A549 (cell line): Measurements from ENCODE around the gene PRR23E. TPM values are rescaled to one million over a fixed set of nuclear protein-coding genes. Genes with fewer than 3 reads are reported as not detected.

Experiments used
- ATAC-seq, 2 experiments: fragments of 200-7000 bp in 1 of 2; fragments of >200 bp in 1 of 2; cut with Nextera tagmentation in 1 of 2; cut with Tn5 transposase in 1 of 2; 3 replicates each; pipeline versions ENCODE4 v1.8.0 to v1.9.1; 2018 to 2020; ENCODE audit warnings: mild to moderate bottlenecking in 1 of 2, moderate library complexity in 1 of 2
- CTCF ChIA-PET: fragments of 300-600 bp; sonication (Branson Sonifier 250); formaldehyde crosslinking; extraction: SDS; loops from one replicate; lab custom pipeline; 2021; ENCODE audit warnings: antibody characterized with exemption, inconsistent platforms; lab: Yijun Ruan, JAX
- POLR2A ChIA-PET: fragments of 350-600 bp; formaldehyde crosslinking; extraction: SDS; loops from one replicate; lab custom pipeline; 2021; ENCODE audit warnings: antibody characterized with exemption, inconsistent platforms; lab: Yijun Ruan, JAX
- DNase-seq, 2 experiments: peaks; one replicate each; pipeline versions ENCODE4 v3.0.0 to v3.0.0-alpha.2; 2011 to 2016; ENCODE audit warnings: low read depth in 1 of 2, low spot score in 1 of 2
- FAIRE-seq: peaks from 2 replicates; lab custom pipeline; 2011; peaks lifted over from hg19 to GRCh38; lab: Jason Lieb, UNC
- H3K27ac ChIP-seq, 2 experiments: fragments of >200 bp; sonication (Bioruptor Twin); formaldehyde crosslinking; 3 replicates each; pipeline ENCODE4 v1.5.1; 2016 to 2017
- H3K4me1 ChIP-seq: fragments of >200 bp; sonication (Bioruptor Twin); formaldehyde crosslinking; 3 replicates; pipeline ENCODE4 v1.6.1; 2016
- H3K4me2 ChIP-seq: fragments of >200 bp; sonication (Bioruptor Twin); formaldehyde crosslinking; 3 replicates; pipeline ENCODE4 v1.6.1; 2016
- H3K4me3 ChIP-seq: fragments of >200 bp; sonication (Bioruptor Twin); formaldehyde crosslinking; 3 replicates; pipeline ENCODE4 v1.5.1; 2016
- H3K9me3 ChIP-seq: fragments of >200 bp; sonication (Bioruptor Twin); formaldehyde crosslinking; 3 replicates; pipeline ENCODE4 v1.6.1; 2016
- CBX2 ChIP-seq: fragments of 200-600 bp; sonication (generic); IDR thresholded peaks from 2 replicates; pipeline ENCODE4 v1.6.1; 2016; ENCODE audit warnings: low read depth, mild to moderate bottlenecking, borderline replicate concordance
- CEBPB ChIP-seq, 2 experiments: fragments of >200 bp in 1 of 2; sonication (Bioruptor Twin) in 1 of 2; formaldehyde crosslinking in 1 of 2; IDR thresholded peaks; 2 replicates each; pipeline ENCODE4 v1.6.1; 2012 to 2016
- CHD4 ChIP-seq: fragments of 200-600 bp; sonication (generic); IDR thresholded peaks from 2 replicates; pipeline ENCODE4 v1.6.1; 2016; ENCODE audit warnings: antibody characterized with exemption, mild to moderate bottlenecking, borderline replicate concordance
- CTCF ChIP-seq: fragments of >200 bp; sonication (Bioruptor Twin); formaldehyde crosslinking; IDR thresholded peaks from 3 replicates; pipeline ENCODE4 v1.5.1; 2016
- FOSL2 ChIP-seq, 2 experiments: fragments of 450-650 bp in 1 of 2; fragments of >200 bp in 1 of 2; sonication (Bioruptor Twin) in 1 of 2; formaldehyde crosslinking; IDR thresholded peaks; 2 replicates each; pipeline versions ENCODE4 v1.5.0 to v1.6.1; 2016 to 2020; ENCODE audit warnings: mild to moderate bottlenecking in 1 of 2, moderate library complexity in 1 of 2
- FOXS1 ChIP-seq: fragments of 250-450 bp; sonication (Bioruptor Pico); IDR thresholded peaks from 2 replicates; pipeline ENCODE4 v1.5.0; 2020; ENCODE audit warnings: mild to moderate bottlenecking, moderate library complexity
- HES2 ChIP-seq: fragments of >200 bp; sonication (Bioruptor Twin); formaldehyde crosslinking; IDR thresholded peaks from 2 replicates; pipeline ENCODE4 v1.6.1; 2016
- HOXA7 ChIP-seq: fragments of 250-450 bp; sonication (Bioruptor Pico); IDR thresholded peaks from 2 replicates; pipeline ENCODE4 v1.5.0; 2020; ENCODE audit warnings: mild to moderate bottlenecking, moderate library complexity
- HOXB13 ChIP-seq: fragments of 250-450 bp; sonication (Bioruptor Pico); IDR thresholded peaks from 2 replicates; pipeline ENCODE4 v1.5.0; 2020; ENCODE audit warnings: low read depth, mild to moderate bottlenecking, moderate library complexity
- JUNB ChIP-seq: fragments of >200 bp; sonication (Bioruptor Twin); formaldehyde crosslinking; IDR thresholded peaks from 2 replicates; pipeline ENCODE4 v1.6.1; 2016
- KDM1A ChIP-seq: fragments of 200-600 bp; sonication (generic); IDR thresholded peaks from 2 replicates; pipeline ENCODE4 v1.6.1; 2016; ENCODE audit warnings: low read depth, mild to moderate bottlenecking
- KDM5A ChIP-seq: fragments of 200-600 bp; sonication (generic); IDR thresholded peaks from 2 replicates; pipeline ENCODE4 v1.6.1; 2016; ENCODE audit warnings: antibody characterized with exemption, mild to moderate bottlenecking
- MAX ChIP-seq: IDR thresholded peaks from 2 replicates; pipeline ENCODE4 v1.6.1; 2012
- NFE2L2 ChIP-seq: fragments of 150-350 bp; conservative IDR thresholded peaks from 2 replicates; pipeline ENCODE4 v1.6.1; 2014; ENCODE audit warnings: low read length
- NR3C1 ChIP-seq: fragments of >200 bp; sonication (Bioruptor Twin); formaldehyde crosslinking; IDR thresholded peaks from 3 replicates; pipeline ENCODE4 v1.6.1; 2017
- PBX3 ChIP-seq: IDR thresholded peaks from 2 replicates; pipeline ENCODE4 v1.6.1; 2012
- RCOR1 ChIP-seq: fragments of 150-350 bp; IDR thresholded peaks from 2 replicates; pipeline ENCODE4 v1.6.1; 2014; ENCODE audit warnings: antibody characterized with exemption, low read length, low read depth
- RNF2 ChIP-seq: fragments of 200-600 bp; sonication (generic); IDR thresholded peaks from 2 replicates; pipeline ENCODE4 v1.6.1; 2016; ENCODE audit warnings: low read depth, mild to moderate bottlenecking, antibody characterized with exemption, moderate library complexity, borderline replicate concordance
- SREBF2 ChIP-seq: fragments of 450-650 bp; IDR thresholded peaks from 2 replicates; pipeline ENCODE4 v1.6.1; 2014; ENCODE audit warnings: mild to moderate bottlenecking, moderate library complexity
- ZSCAN20 ChIP-seq: fragments of 250-450 bp; sonication (Bioruptor Pico); IDR thresholded peaks from 2 replicates; pipeline ENCODE4 v1.8.0; 2022; ENCODE audit warnings: mild to moderate bottlenecking, moderate library complexity
- WGBS: methylation state at CpG from one replicate; pipeline ENCODE4 v1.1.6; 2017; ENCODE audit errors: missing lambda C conversion rate; 5-methylcytosine and 5-hydroxymethylcytosine counted together
- polyA minus RNA-seq: library from RNA; depleted of rRNA, polyadenylated mRNA; stranded (reverse); fragments of >200 nt; gene quantifications from 2 replicates; pipeline ENCODE4 v1.2.3, GENCODE V29; 2011; rRNA and poly(A)+ RNA removed
- polyA plus RNA-seq, 4 experiments: library from polyadenylated mRNA; depleted of rRNA in 3 of 4; stranded (reverse); fragments of >200 nt; fragmentation: RNase III in 1 of 4; extraction: RNeasy Plus Mini Kit Qiagen cat#74134 plus additional on column Dnase treatment in 1 of 4; gene quantifications; 2 replicates in 3 of 4; 3 replicates in 1 of 4; pipeline ENCODE4 v1.2.3, GENCODE V29; 2011 to 2017
- TF ChIP-seq, protein P1 (sequence below): fragments of 450-650 bp; IDR thresholded peaks from 2 replicates; pipeline ENCODE4 v1.6.1; 2014; ENCODE audit warnings: antibody characterized with exemption
- TF ChIP-seq, protein P2 (sequence below): fragments of 150-350 bp; IDR thresholded peaks from 2 replicates; pipeline ENCODE4 v1.6.1; 2014; ENCODE audit warnings: low read depth, mild to moderate bottlenecking, low read length
- TF ChIP-seq, protein P3 (sequence below): fragments of 250-450 bp; sonication (Bioruptor Pico); IDR thresholded peaks from 2 replicates; pipeline ENCODE4 v1.5.0; 2021; ENCODE audit warnings: mild to moderate bottlenecking, moderate library complexity, borderline replicate concordance

Gene PRR23E
- polyA plus RNA-seq (2011; rRNA removed) (not detected in 2 replicates), polyA plus RNA-seq (2017; fragmentation: RNase III; extraction: RNeasy Plus Mini Kit Qiagen cat#74134 plus additional on column Dnase treatment) (not detected in 3 replicates), polyA minus RNA-seq (not detected in 2 replicates)
- not detected in 2 replicates for polyA plus RNA-seq (2012; cell fraction: cytosol; rRNA removed)
- not detected in 2 replicates for polyA plus RNA-seq (2012; cell fraction: nucleus; rRNA removed)

DNA sequence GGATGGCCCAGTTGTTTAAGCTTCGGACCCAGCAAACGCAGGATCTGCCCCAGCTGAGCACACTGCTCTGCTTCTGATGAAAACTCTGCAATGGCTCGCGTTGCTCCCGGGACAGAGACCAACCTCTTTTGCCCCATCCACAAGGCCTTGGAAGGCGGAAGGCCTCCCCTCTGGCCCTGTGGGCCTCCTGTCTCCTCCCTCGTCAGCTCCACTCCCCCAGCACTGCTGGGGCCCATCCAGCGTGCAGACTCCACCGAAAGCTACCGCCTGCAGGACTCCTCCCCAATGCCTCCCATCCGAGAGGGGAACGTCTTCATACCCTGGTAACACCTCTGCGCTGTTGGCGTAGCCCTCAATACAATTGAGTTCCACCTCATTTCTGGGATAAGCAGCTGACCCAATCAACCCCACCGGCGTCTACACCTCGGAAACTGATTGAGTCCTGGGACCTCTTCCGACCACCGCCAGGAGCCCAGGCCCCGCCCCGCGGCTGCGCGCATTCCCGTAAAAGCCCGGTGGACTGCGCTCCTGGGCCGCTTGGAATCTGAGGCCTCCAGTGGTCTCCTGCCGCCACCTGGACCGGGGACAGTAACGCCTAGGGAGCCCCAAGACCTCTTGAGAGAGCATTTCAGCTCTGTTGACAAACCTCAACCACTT lies at the start of gene PRR23E:
Gene PRR23E (plus strand): TSS at position 556 of the 657 bp plus-strand sequence. CDS start 3,555 bp downstream, outside the sequence.
- ChIA-PET POLR2A (no interaction called here), CTCF (no interaction called here)
- TF ChIP-seq, protein P1, sequence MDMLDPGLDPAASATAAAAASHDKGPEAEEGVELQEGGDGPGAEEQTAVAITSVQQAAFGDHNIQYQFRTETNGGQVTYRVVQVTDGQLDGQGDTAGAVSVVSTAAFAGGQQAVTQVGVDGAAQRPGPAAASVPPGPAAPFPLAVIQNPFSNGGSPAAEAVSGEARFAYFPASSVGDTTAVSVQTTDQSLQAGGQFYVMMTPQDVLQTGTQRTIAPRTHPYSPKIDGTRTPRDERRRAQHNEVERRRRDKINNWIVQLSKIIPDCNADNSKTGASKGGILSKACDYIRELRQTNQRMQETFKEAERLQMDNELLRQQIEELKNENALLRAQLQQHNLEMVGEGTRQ: no peak
- TF ChIP-seq HOXA7 (CRISPR knock-in tag): no peak
- no peak for TF ChIP-seq KDM5A
- no peak for TF ChIP-seq SREBF2
- no peak for TF ChIP-seq CHD4
- TF ChIP-seq PBX3: no peak
- TF ChIP-seq KDM1A: no peak
- no peak for TF ChIP-seq RNF2
- no peak for TF ChIP-seq CBX2
- TF ChIP-seq NR3C1: no peak
- no peak for TF ChIP-seq MAX
- no peak for TF ChIP-seq HES2
- TF ChIP-seq, protein P2, sequence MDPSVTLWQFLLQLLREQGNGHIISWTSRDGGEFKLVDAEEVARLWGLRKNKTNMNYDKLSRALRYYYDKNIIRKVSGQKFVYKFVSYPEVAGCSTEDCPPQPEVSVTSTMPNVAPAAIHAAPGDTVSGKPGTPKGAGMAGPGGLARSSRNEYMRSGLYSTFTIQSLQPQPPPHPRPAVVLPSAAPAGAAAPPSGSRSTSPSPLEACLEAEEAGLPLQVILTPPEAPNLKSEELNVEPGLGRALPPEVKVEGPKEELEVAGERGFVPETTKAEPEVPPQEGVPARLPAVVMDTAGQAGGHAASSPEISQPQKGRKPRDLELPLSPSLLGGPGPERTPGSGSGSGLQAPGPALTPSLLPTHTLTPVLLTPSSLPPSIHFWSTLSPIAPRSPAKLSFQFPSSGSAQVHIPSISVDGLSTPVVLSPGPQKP: no peak
- TF ChIP-seq ZSCAN20 (CRISPR knock-in tag): no peak
- no peak for TF ChIP-seq RCOR1
- no peak for TF ChIP-seq FOSL2 (IDR thresholded peaks at IDR 0.05)
- TF ChIP-seq FOSL2 (CRISPR knock-in tag; IDR thresholded peaks at IDR 0.05): no peak
- no peak for TF ChIP-seq CTCF
- TF ChIP-seq NFE2L2: no peak
- TF ChIP-seq HOXB13 (CRISPR knock-in tag): no peak
- no peak for ATAC-seq
- 51% methylated on average over 15 of the region's 31 CpGs for WGBS
- Histone ChIP-seq H3K9me3 (peaks cover 4% of the 10 kb centered on the region; the same call in 1 of the 3 replicates), H3K4me2 (no peak within 1 kb of the TSS), H3K4me3 (no peak within 1 kb of the TSS), H3K4me1 (no peaks in the 10 kb centered on the region), H3K27ac (no peak within 1 kb of the TSS)
- FAIRE-seq: no peak
- no peak for DNase-seq

GRCh38 chr3:127143172-127143571 lies 49.8 kb upstream of the PRR23E start:
- 79% methylated on average over 2 of the region's 2 CpGs for WGBS
- no peak for ATAC-seq
- POLR2A ChIA-PET: no interaction called here
- TF ChIP-seq CTCF (no peak), FOXS1 (CRISPR knock-in tag) (no peak), JUNB (no peak), CEBPB (IDR thresholded peaks at IDR 0.05) (no peak)
- TF ChIP-seq, protein P3, sequence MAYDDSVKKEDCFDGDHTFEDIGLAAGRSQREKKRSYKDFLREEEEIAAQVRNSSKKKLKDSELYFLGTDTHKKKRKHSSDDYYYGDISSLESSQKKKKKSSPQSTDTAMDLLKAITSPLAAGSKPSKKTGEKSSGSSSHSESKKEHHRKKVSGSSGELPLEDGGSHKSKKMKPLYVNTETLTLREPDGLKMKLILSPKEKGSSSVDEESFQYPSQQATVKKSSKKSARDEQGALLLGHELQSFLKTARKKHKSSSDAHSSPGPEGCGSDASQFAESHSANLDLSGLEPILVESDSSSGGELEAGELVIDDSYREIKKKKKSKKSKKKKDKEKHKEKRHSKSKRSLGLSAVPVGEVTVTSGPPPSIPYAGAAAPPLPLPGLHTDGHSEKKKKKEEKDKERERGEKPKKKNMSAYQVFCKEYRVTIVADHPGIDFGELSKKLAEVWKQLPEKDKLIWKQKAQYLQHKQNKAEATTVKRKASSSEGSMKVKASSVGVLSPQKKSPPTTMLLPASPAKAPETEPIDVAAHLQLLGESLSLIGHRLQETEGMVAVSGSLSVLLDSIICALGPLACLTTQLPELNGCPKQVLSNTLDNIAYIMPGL (CRISPR knock-in tag): no peak

More at GRCh38 chr3:127143172-127143571, 49.8 kb upstream of the PRR23E start:
- no peak for FAIRE-seq
- H3K9me3 ChIP-seq: no peaks in the 10 kb centered on the region
- CTCF ChIA-PET: no interaction called here
- H3K4me3 ChIP-seq: no peak overlapping the region
- H3K27ac ChIP-seq: no peak overlapping the region
- no peak for DNase-seq
- H3K4me2 ChIP-seq: no peak overlapping the region
- no peaks in the 10 kb centered on the region for H3K4me1 ChIP-seq
